PC-3 (cell line): Measurements from ENCODE around the gene MLPH.

Experiments
- EZH2 ChIP-seq: fragments of 300-600 bp; sonication (generic); IDR thresholded peaks from one replicate; pipeline ENCODE4 v1.6.1; 2017; ENCODE audit warnings: antibody characterized with exemption, mild to moderate bottlenecking, low read length; ENCODE audit not compliant: unreplicated experiment
- TF ChIP-seq, protein P1 (sequence below): fragments of 300-600 bp; sonication (generic); conservative IDR thresholded peaks from 2 replicates; pipeline ENCODE4 v1.5.1; 2017; ENCODE audit warnings: antibody characterized with exemption, low read depth, mild to moderate bottlenecking, low read length

DNA sequence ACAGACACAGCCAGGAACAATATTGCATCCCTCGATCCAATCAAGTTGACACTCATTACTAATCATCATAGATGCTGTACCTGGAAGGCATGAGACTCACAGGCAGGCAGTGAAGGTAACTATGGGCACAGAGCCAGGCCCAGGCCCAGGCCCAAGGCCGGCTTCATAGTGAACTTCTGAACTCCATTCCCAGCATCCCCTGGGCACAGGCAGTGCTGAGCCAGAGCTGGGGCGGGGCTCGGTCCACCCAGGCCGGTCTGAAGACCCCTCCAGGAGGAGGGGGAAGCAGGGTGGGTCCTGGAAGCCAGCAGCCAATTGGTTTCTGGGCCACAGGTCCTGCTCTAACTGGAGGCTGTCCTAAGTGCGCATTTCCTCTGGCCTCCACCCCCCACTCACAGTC is 37.6 kb downstream of the MLPH start:
- TF ChIP-seq, protein P1, sequence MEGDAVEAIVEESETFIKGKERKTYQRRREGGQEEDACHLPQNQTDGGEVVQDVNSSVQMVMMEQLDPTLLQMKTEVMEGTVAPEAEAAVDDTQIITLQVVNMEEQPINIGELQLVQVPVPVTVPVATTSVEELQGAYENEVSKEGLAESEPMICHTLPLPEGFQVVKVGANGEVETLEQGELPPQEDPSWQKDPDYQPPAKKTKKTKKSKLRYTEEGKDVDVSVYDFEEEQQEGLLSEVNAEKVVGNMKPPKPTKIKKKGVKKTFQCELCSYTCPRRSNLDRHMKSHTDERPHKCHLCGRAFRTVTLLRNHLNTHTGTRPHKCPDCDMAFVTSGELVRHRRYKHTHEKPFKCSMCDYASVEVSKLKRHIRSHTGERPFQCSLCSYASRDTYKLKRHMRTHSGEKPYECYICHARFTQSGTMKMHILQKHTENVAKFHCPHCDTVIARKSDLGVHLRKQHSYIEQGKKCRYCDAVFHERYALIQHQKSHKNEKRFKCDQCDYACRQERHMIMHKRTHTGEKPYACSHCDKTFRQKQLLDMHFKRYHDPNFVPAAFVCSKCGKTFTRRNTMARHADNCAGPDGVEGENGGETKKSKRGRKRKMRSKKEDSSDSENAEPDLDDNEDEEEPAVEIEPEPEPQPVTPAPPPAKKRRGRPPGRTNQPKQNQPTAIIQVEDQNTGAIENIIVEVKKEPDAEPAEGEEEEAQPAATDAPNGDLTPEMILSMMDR: no peak
- TF ChIP-seq EZH2: no peak
